Astrocyte (in vitro differentiated cells and primary cell): ENCODE results near the gene TSTD2.

Experiments
- CTCF ChIP-seq: IDR thresholded peaks from 2 replicates; pipeline ENCODE4 v1.5.1; 2011; ENCODE audit warnings: low read depth, mild to moderate bottlenecking, inconsistent platforms, low read length, moderate library complexity; ENCODE audit not compliant: insufficient read depth
- EZH2 ChIP-seq: IDR thresholded peaks from 2 replicates; pipeline ENCODE4 v1.6.1; 2012; ENCODE audit warnings: mild to moderate bottlenecking, low read length, inconsistent platforms; ENCODE audit not compliant: insufficient read depth

- TF ChIP-seq CTCF (no peak), EZH2 (no peak)
Observed at GRCh38 chr9:97629156-97629555, 4.0 kb downstream of the TSTD2 start.
